ENCODE results near the gene ERG. TPM values are rescaled to one million over a fixed set of nuclear protein-coding genes. Genes with fewer than 3 reads are reported as not detected.

ERG gene
- total RNA-seq, 1 experiment from 2014 or later = 0.11 TPM

GRCh38 chr21:38354746-38355145 lies 143.5 kb downstream of the ERG start:
- H3K79me2 ChIP-seq (ENCODE audit: insufficient read depth, low read length) = no peaks in the 10 kb centered on the region
- no peak overlapping the region for H2AFZ ChIP-seq (ENCODE audit: low read length)
- no peak overlapping the region for H4K5ac ChIP-seq (ENCODE audit: insufficient read length, low read depth, low read length)
- H2BK120ac ChIP-seq (ENCODE audit: low read depth, low read length, poor library complexity, severe bottlenecking) = no peak overlapping the region
- Mint-ChIP-seq H3K27me3 (ENCODE audit: low read depth) (peaks cover 41% of the 10 kb centered on the region), H3K36me3 (ENCODE audit: insufficient read depth in 1 of 3, low read depth in 3 of 3) (no peaks in the 10 kb centered on the region), H3K4me1 (peaks cover 25 to 28% of the 10 kb centered on the region in 2 experiments), H3K27ac (no peak overlapping the region), H3K4me3 (no peak overlapping the region), H3K9me3 (peaks cover 2% of the 10 kb centered on the region in 2 experiments; a peak in 1 of 5 replicates)
- H4K91ac ChIP-seq (ENCODE audit: insufficient read length, low read depth, low read length) = no peak overlapping the region
- H4K8ac ChIP-seq (replicated peaks; ENCODE audit: insufficient read length, low read depth, low read length) = no peak overlapping the region
- H3K23ac ChIP-seq (ENCODE audit: insufficient read length, low read depth, low read length) = no peak overlapping the region
- H2BK20ac ChIP-seq (ENCODE audit: low read depth, low read length, poor library complexity, severe bottlenecking) = no peak overlapping the region
- H3K14ac ChIP-seq (ENCODE audit: insufficient read depth, low read length) = no peak overlapping the region
- no peaks in the 10 kb centered on the region for H3K79me1 ChIP-seq (ENCODE audit: insufficient read depth, low read depth, low read length, poor library complexity, severe bottlenecking)
- H3K9me3 ChIP-seq (ENCODE audit: control insufficient read depth, low read depth, low read length) = no peaks in the 10 kb centered on the region
- WGBS (ENCODE audit: extremely low coverage, insufficient read length, low lambda C conversion rate) = no CpG with 5 or more reads among the region's 2 CpGs
- no peak overlapping the region for H2BK15ac ChIP-seq (ENCODE audit: low read depth, low read length)
- no peak overlapping the region for H3K56ac ChIP-seq (ENCODE audit: insufficient read length, low read depth, low read length)
- H3K27me3 ChIP-seq (ENCODE audit: insufficient read depth, low read length) = no peaks in the 10 kb centered on the region; the same call in 1 of the 2 replicates
- no peak overlapping the region for H3K4me2 ChIP-seq (ENCODE audit: insufficient read depth, insufficient read length, low read length)
- H4K20me1 ChIP-seq (ENCODE audit: control insufficient read depth, insufficient read depth, insufficient read length) = no peaks in the 10 kb centered on the region
- H2AK5ac ChIP-seq (ENCODE audit: insufficient read length, low read length) = no peak overlapping the region
- H3K4me1 ChIP-seq (ENCODE audit: insufficient read depth, low read length) = peaks cover 9% of the 10 kb centered on the region; the same call in 1 of the 2 replicates
- H3K27ac ChIP-seq (ENCODE audit: insufficient read length, low read depth, low read length) = no peak overlapping the region
- H3T11ph ChIP-seq (ENCODE audit: low read length) = no peak overlapping the region
- DNase-seq = no peak
- no peak overlapping the region for H3K9ac ChIP-seq (ENCODE audit: extremely low read depth, insufficient read length, low read length)
- no peak overlapping the region for H2BK12ac ChIP-seq (ENCODE audit: insufficient read length, low read depth, low read length)
- no peak overlapping the region for H3K18ac ChIP-seq (ENCODE audit: insufficient read length, low read depth, low read length)
- no peak overlapping the region for H3K4ac ChIP-seq (ENCODE audit: low read depth, low read length)
- TF ChIP-seq, protein P1, sequence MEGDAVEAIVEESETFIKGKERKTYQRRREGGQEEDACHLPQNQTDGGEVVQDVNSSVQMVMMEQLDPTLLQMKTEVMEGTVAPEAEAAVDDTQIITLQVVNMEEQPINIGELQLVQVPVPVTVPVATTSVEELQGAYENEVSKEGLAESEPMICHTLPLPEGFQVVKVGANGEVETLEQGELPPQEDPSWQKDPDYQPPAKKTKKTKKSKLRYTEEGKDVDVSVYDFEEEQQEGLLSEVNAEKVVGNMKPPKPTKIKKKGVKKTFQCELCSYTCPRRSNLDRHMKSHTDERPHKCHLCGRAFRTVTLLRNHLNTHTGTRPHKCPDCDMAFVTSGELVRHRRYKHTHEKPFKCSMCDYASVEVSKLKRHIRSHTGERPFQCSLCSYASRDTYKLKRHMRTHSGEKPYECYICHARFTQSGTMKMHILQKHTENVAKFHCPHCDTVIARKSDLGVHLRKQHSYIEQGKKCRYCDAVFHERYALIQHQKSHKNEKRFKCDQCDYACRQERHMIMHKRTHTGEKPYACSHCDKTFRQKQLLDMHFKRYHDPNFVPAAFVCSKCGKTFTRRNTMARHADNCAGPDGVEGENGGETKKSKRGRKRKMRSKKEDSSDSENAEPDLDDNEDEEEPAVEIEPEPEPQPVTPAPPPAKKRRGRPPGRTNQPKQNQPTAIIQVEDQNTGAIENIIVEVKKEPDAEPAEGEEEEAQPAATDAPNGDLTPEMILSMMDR (conservative IDR thresholded peaks at IDR 0.05) = no peak
- H3K23me2 ChIP-seq (ENCODE audit: insufficient read length, low read depth, low read length, poor library complexity, severe bottlenecking) = no peaks in the 10 kb centered on the region
- no peak overlapping the region for H2BK5ac ChIP-seq (ENCODE audit: insufficient read length, low read length)

Measured in H9 (cell line).